DOHH2 (cell line): Measurements from ENCODE around the gene TMEM132D.

Experiments
- CTCF ChIP-seq: fragments of 200-600 bp; sonication (generic); IDR thresholded peaks from one replicate; pipeline ENCODE4 v1.5.1; 2014; ENCODE audit warnings: antibody characterized with exemption, mild to moderate bottlenecking, low read depth, low read length; ENCODE audit not compliant: poor library complexity, severe bottlenecking
- EZH2phosphoT487 ChIP-seq: fragments of 200-600 bp; sonication (generic); IDR thresholded peaks from 2 replicates; pipeline ENCODE4 v1.6.1; 2017; ENCODE audit warnings: borderline replicate concordance, mild to moderate bottlenecking, antibody characterized with exemption, low read length, moderate library complexity, mixed read lengths

- TF ChIP-seq CTCF (no peak), EZH2phosphoT487 (no peak)
Observed at GRCh38 chr12:129413295-129413694, 490.5 kb downstream of the TMEM132D start.
